ENCODE results near the gene ZNF398.
"Not testable (repeated sequence)": the region's sequence is repeated elsewhere in the genome, so short reads cannot be mapped to it uniquely, and the experiment has no call there.

ZNF398 gene

GRCh38 chr7:149197675-149198074, 50.4 kb downstream of the ZNF398 start:
- DNase-seq (ENCODE audit: low spot score) = no peak

- no peak for DNase-seq (ENCODE audit: low spot score)
Measured at GRCh38 chr7:149198161-149198816, 51.0 kb downstream of the ZNF398 start.

- DNase-seq (ENCODE audit: low spot score) = no peak
Measured at GRCh38 chr7:149199234-149199995, 52.2 kb downstream of the ZNF398 start.

- no peak for DNase-seq (ENCODE audit: low spot score)
Measured at GRCh38 chr7:149202831-149203231, 55.6 kb downstream of the ZNF398 start.

- DNase-seq (ENCODE audit: low spot score) = no peak
Measured at GRCh38 chr7:149205690-149206381, 58.6 kb downstream of the ZNF398 start.

- no peak for DNase-seq (ENCODE audit: low spot score)
Measured at GRCh38 chr7:149207324-149208035, 60.2 kb downstream of the ZNF398 start.

- peak; percentile 75 for DNase-seq (ENCODE audit: low spot score)
Measured at GRCh38 chr7:149209518-149210269, 62.4 kb downstream of the ZNF398 start.

- DNase-seq (ENCODE audit: low spot score) = no peak
Measured at GRCh38 chr7:149210551-149210950, 63.3 kb downstream of the ZNF398 start.

- DNase-seq (ENCODE audit: low spot score) = no peak
Measured at GRCh38 chr7:149214020-149214720, 66.9 kb downstream of the ZNF398 start.

- no peak for DNase-seq (ENCODE audit: low spot score)
Measured at GRCh38 chr7:149216402-149216801, 69.1 kb downstream of the ZNF398 start.

- DNase-seq (ENCODE audit: low spot score) = no peak
Measured at GRCh38 chr7:149217570-149217969, 70.3 kb downstream of the ZNF398 start.

- no peak for DNase-seq (ENCODE audit: low spot score)
Measured at GRCh38 chr7:149218469-149219420, 71.5 kb downstream of the ZNF398 start.

- DNase-seq (ENCODE audit: low spot score) = no peak
Measured at GRCh38 chr7:149220534-149220933, 73.3 kb downstream of the ZNF398 start.

- DNase-seq (ENCODE audit: low spot score) = no peak
Measured at GRCh38 chr7:149223176-149223575, 75.9 kb downstream of the ZNF398 start.

GRCh38 chr7:149223761-149224160, 76.5 kb downstream of the ZNF398 start:
- no peak for DNase-seq (ENCODE audit: low spot score)

GRCh38 chr7:149224352-149224751, 77.1 kb downstream of the ZNF398 start:
- DNase-seq (ENCODE audit: low spot score) = no peak

- no peak for DNase-seq (ENCODE audit: low spot score)
Measured at GRCh38 chr7:149225106-149225505, 77.9 kb downstream of the ZNF398 start.

GRCh38 chr7:149225656-149226055, 78.4 kb downstream of the ZNF398 start:
- no peak for DNase-seq (ENCODE audit: low spot score)

- DNase-seq (ENCODE audit: low spot score) = not testable (repeated sequence)
Measured at GRCh38 chr7:149226366-149226765, 79.1 kb downstream of the ZNF398 start.
